HG03097 (cell line): ENCODE results near the gene PPP1R13B.

ENCODE experiments used
- ATAC-seq: cut with Tn5 transposase; IDR thresholded peaks from one replicate; pipeline ENCODE4 v1.9.1; 2021; ENCODE audit not compliant: unreplicated experiment, low FRiP score

The PPP1R13B gene

DNA sequence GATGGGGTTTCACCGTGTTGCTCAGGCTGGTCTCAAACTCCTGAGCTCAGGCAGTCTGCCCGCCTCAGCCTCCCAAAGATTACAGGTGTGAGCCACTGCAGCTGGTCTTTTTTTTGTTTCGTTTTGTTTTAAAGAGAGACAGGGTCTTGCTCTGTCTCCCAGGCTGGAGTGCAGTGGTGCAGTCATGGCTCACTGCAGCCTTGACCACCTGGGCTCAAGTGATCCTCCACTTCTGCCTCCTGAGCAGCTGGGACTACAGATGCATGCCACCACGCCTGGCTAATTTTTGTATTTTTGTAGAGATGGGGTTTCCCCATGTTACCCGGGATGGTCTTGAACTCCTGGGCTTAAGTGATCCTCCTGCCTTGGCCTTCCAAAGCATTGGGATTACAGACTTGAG, 155.7 kb downstream of the PPP1R13B start:
- peak; percentile 54 for ATAC-seq

GRCh38 chr14:103690332-103690731, 157.0 kb downstream of the PPP1R13B start:
- ATAC-seq: no peak

GRCh38 chr14:103688906-103689902, 158.2 kb downstream of the PPP1R13B start:
- ATAC-seq: no peak

DNA sequence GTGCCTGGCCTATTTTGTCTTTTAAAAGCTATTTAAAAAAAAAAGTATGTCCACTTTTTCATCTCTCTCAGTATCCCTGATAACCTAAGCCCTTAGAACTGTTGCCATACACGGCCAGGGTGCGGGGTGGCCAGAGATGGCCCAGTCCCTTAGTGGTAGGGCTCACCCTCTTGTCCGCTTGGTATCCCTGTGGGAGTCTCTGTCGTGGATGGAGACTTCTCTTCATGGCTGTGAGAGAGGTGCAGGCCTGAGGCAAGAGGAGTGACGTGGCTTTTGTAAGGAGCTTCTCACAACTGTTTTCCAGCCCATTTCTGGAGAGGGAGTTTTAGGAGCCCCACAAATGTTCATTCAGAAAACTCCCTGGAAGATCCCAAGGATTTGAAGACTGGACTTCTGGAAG, 158.9 kb downstream of the PPP1R13B start:
- ATAC-seq: no peak

GRCh38 chr14:103687712-103688111, 159.7 kb downstream of the PPP1R13B start:
- ATAC-seq: no peak

GRCh38 chr14:103686831-103687485, 160.4 kb downstream of the PPP1R13B start:
- no peak for ATAC-seq

DNA sequence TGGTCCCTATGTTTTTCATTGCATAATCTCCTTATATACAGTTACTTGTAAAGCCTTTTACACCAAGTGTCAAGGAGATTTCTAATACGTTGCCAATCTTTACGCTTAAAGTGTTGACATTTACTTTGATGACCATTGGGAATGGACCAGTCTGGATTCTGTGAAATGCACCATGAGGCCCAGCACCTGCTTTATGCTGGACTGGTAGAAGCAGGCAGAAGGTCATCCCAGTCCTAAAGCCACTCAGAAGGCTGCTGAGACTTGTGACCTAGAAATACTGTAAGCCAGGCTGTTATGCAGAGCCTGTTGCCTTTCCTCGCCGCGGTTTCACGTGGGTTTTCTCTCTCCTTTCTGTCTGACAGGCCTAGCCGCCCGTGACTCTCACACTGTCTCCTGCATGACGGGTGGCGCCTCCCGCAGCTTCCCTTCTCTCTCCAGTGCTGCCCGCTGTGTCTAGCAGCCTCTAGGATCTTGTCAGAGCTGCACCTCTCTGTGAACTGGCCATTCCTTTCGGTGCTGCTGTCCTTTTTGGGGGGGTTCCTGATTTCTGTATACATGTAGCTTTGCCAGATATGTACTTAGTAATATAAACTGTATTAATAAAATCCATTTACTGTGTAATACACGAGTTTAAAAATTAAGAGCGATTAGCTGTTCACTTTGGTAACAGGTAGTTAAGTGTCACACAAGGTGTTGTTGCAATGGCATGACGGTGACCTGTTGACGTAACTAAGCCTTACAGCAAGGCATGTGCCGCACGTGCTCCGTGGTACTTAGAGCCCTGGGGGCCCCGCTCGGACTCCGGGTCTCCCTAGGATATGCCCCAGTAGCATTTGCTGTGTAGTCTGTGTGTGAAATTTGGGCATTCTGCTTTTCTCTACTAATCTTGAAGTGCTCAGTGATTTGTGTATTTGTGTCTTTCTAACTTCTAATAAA, 161.8 kb downstream of the PPP1R13B start:
- no peak for ATAC-seq

DNA sequence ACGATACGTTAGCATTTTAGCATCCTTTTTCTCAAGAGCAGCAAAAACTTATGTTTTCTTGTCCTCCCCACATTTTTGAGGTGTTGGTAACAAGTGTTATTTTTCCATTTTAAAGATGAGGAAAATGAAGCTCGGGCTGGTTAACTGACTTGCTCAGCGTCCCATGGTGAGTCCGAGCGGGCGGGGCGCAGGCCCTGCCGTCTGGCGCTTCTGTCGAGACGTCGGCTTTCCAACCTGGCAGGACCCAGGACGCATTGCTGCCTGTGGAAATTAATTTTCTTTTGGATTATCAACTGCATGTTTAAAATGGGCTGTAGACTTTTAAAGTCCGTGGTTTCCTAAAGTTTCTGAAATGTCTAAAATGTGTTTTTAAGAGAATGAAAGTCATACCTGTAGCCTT, 162.5 kb downstream of the PPP1R13B start:
- ATAC-seq: no peak

DNA sequence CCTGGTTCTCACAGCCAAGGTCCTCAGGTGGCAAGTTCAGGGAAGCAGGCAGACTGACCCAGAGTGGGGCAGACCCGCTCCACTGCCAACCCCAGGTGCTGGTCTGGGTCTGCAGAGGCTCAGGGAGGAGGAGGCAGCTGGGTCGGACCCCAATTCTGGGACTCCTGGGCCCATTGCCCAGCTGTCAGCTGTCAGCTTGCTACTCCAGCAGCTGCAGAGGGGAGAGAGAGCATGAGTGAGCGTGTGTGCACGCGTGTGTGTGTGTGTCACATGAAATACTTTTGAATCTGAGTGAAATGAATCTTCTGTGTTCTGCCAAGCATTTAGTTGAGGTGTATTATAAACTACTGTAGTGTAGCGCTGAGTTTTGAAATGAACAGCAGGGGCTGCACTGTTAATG, 162.9 kb downstream of the PPP1R13B start:
- no peak for ATAC-seq
